ENCODE measurements around the gene ADGRA3. TPM values are rescaled to one million over a fixed set of nuclear protein-coding genes. Genes with fewer than 3 reads are reported as not detected.

ADGRA3 gene
- total RNA-seq, 6 experiments from 2014 or later, result 15.1 to 19.0 (median 17.7) TPM

GRCh38 chr4:22482250-22483127 lies 33.4 kb downstream of the ADGRA3 start:
- Mint-ChIP-seq H3K27me3 (ENCODE audit: insufficient read depth) (no peaks in the 10 kb centered on the region), H3K36me3 (ENCODE audit: low read depth) (peaks cover 5% of the 10 kb centered on the region), H3K27ac (peak overlapping the region; percentile 54; the same call in 1 of the 2 replicates)

GRCh38 chr4:22480675-22481327 lies 35.1 kb downstream of the ADGRA3 start:
- Mint-ChIP-seq H3K27ac (no peak overlapping the region; the same call in 1 of the 2 replicates), H3K9me3 (peaks cover 4% of the 10 kb centered on the region; the same call in 1 of the 2 replicates), H3K36me3 (ENCODE audit: low read depth) (peaks cover 5% of the 10 kb centered on the region), H3K4me3 (no peak overlapping the region), H3K27me3 (ENCODE audit: insufficient read depth) (no peaks in the 10 kb centered on the region), H3K4me1 (ENCODE audit: low read depth) (peaks cover 50% of the 10 kb centered on the region)
- TF ChIP-seq CTCF (IDR thresholded peaks at IDR 0.05), result no peak
- DNase-seq, result no peak

More at GRCh38 chr4:22482250-22483127, 33.4 kb downstream of the ADGRA3 start:
- Mint-ChIP-seq H3K4me1 (ENCODE audit: low read depth) (peaks cover 49% of the 10 kb centered on the region), H3K9me3 (peaks cover 4% of the 10 kb centered on the region; the same call in 1 of the 2 replicates), H3K4me3 (no peak overlapping the region)
- no peak for TF ChIP-seq CTCF (IDR thresholded peaks at IDR 0.05)
- no peak for DNase-seq

GRCh38 chr4:22478426-22478825 lies 37.4 kb downstream of the ADGRA3 start:
- Mint-ChIP-seq H3K4me3 (no peak overlapping the region), H3K27me3 (ENCODE audit: insufficient read depth) (no peaks in the 10 kb centered on the region), H3K27ac (no peak overlapping the region), H3K4me1 (ENCODE audit: low read depth) (peaks cover 45% of the 10 kb centered on the region), H3K36me3 (ENCODE audit: low read depth) (peaks cover 10% of the 10 kb centered on the region), H3K9me3 (peaks cover 4% of the 10 kb centered on the region; the same call in 1 of the 2 replicates)
- no peak for TF ChIP-seq CTCF (IDR thresholded peaks at IDR 0.05)
- no peak for DNase-seq

DNA sequence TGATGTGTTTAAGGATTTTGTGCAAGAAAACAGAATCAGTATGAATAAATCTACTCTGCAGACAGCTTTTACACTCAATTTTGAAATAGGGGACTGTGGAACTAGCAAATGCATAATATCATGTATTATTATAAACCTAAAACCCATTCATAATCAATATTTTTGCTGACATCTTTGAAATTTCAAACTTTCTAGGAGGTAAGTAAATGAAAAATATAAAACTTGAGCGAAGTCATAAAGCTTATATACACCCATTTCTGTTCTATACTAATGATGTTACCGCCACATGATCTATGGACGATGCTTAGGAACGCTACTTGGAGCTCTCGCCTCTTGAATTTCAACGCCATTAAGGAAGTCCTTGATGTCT lies 38.1 kb downstream of the ADGRA3 start:
- no peak overlapping the region for H3K4me3 Mint-ChIP-seq
- no peak for TF ChIP-seq CTCF (IDR thresholded peaks at IDR 0.05)
- H3K36me3 Mint-ChIP-seq (ENCODE audit: low read depth), result peaks cover 10% of the 10 kb centered on the region
- H3K27me3 Mint-ChIP-seq (ENCODE audit: insufficient read depth), result no peaks in the 10 kb centered on the region
- peaks cover 43% of the 10 kb centered on the region for H3K4me1 Mint-ChIP-seq (ENCODE audit: low read depth)
- DNase-seq, result no peak
- H3K9me3 Mint-ChIP-seq, result peaks cover 4% of the 10 kb centered on the region; the same call in 1 of the 2 replicates
- 0 out of 2 replicates have a peak overlapping the region, but pooled peaks have one; percentile 36 for H3K27ac Mint-ChIP-seq

GRCh38 chr4:22477136-22477812 lies 38.6 kb downstream of the ADGRA3 start:
- no peak for TF ChIP-seq CTCF (IDR thresholded peaks at IDR 0.05)
- Mint-ChIP-seq H3K4me1 (ENCODE audit: low read depth) (peaks cover 42% of the 10 kb centered on the region), H3K36me3 (ENCODE audit: low read depth) (peaks cover 10% of the 10 kb centered on the region), H3K27ac (0 out of 2 replicates have a peak overlapping the region, but pooled peaks have one; percentile 36), H3K4me3 (peak overlapping the region; percentile 50), H3K9me3 (peaks cover 4% of the 10 kb centered on the region; the same call in 1 of the 2 replicates), H3K27me3 (ENCODE audit: insufficient read depth) (no peaks in the 10 kb centered on the region)
- no peak for DNase-seq
